HTR-8/SVneo (cell line): ENCODE results near the gene MAP2K5.

Experiments used
- DNase-seq: peaks from one replicate; pipeline ENCODE4 v3.0.0; 2011; ENCODE audit warnings: low spot score, mixed read lengths; ENCODE audit not compliant: insufficient read length
- FAIRE-seq: peaks from 2 replicates; lab custom pipeline; 2011; peaks lifted over from hg19 to GRCh38; lab: Jason Lieb, UNC

The MAP2K5 gene

DNA sequence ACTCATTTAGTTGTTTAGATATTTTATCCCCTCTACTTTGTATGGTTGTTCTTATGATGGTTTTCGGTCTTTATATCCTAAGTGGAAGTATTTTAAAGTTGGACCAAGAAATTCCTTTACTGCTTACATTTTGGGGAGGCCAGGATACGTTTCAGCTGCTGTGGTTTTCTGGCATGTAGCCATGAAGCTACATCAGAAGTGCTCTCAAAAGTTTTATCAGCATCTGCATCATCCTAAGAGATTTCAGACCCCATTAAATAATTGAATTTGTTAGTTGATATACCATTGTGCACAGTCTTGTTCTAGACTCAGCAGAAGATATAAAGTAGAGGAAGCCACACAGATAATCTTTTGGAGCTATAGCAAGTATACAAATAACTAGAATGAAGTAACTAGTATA, 232.7 kb downstream of the MAP2K5 start:
- no peak for DNase-seq
- no peak for FAIRE-seq

DNA sequence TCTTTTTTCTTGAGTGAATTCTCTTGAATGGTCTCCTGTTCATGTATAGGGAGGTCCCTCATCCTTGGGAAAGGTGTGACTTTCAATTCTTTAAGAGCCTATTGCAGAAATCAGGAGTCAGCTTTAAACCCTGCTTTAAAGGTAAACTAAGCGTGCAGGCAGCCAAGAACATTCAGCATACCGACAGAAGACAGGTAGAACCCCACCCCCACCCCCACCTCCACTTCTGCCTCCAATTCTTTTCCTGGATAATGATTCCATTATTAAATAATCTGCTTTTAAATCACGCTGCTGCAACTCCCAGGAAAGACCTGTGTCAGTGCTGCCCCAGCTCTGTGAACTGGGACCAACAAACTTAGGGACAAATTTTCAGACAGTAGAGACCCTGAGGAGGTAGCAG, 233.5 kb downstream of the MAP2K5 start:
- DNase-seq (no peak), FAIRE-seq (no peak)

DNA sequence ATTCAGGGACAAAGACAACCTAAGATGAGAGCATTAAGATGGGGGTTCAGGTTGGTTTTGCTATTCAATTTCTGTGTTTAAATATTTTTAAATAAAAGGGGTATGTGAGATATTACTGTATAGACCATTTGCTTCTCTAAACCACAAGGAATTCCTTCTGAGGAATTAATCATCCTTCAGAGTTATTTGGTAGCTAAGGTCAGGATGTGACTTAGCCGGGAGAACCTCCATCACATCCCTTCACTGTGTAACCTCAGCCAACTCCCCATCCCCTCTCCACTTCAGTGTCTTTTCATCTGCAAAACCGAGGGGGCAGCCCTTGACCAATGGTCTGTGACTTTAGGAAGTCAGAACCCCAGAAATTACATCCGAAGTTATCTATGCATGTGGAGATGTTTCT, 234.1 kb downstream of the MAP2K5 start:
- DNase-seq (peak; percentile 51), FAIRE-seq (peak; percentile 33)

DNA sequence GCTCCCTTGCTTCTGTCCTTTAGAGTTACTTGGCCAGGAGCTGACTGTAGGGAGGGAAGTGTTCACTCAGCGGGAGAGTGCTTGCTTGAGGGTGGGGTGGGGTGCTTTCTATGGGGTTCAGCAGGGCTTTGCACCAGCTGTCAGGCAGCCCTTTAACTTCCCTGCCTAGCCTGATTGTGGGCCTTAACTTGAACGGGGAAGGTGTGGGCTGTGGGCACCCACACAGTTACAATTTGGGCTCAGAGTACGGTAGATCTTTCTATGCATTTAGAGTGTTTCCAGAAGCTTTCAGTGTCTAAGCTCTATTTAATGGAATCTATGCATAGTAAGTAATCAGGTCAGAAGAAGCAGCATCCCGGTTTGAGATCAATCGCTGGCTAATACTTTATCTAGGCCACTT, 234.6 kb downstream of the MAP2K5 start:
- DNase-seq (no peak), FAIRE-seq (no peak)

DNA sequence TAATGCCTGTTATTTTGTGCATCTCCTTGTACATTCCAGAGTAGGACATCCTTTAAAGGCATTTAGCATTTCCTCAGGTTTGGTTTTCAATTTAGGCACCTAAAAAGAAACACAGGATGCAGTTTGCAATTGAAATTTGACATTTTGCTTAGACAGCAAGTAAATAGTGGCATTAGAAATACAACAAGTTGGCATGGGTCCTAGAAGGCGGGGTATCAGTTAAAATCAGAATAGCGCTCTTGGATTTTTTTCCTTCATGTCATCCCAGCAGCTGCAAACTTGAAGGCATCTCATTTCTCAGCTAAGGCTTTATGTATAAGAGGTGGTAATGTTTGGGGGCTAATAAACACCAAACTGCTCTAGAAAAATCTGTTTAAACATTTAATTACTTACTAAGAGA, 235.3 kb downstream of the MAP2K5 start:
- no peak for FAIRE-seq
- DNase-seq = no peak

DNA sequence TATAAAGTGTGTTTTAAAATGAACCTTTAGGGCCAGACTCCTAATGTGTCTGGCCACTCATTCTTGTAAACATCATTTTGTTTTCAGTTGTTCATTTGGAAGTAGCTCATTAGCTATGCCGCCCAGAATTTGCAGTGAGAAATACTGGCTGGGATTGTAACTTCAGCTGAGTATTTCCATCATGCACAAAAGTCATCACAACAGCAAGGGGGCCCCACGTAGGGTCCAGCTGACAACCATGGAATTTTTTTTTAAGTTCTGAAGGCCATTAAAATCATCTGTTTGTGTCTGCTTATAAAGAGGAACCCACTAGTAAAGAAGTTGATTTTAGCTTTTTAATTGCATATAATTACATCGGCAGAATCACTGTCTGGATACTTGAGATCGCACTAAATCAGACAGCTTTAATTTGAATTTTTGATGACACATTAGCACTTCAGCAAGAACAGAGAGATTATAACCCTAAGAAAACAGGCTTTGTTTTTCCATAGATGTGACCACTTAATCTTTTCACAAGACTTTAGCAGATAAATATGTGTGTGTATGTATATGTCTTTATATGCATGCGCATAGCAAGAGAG, 236.6 kb downstream of the MAP2K5 start:
- DNase-seq (no peak), FAIRE-seq (no peak)

DNA sequence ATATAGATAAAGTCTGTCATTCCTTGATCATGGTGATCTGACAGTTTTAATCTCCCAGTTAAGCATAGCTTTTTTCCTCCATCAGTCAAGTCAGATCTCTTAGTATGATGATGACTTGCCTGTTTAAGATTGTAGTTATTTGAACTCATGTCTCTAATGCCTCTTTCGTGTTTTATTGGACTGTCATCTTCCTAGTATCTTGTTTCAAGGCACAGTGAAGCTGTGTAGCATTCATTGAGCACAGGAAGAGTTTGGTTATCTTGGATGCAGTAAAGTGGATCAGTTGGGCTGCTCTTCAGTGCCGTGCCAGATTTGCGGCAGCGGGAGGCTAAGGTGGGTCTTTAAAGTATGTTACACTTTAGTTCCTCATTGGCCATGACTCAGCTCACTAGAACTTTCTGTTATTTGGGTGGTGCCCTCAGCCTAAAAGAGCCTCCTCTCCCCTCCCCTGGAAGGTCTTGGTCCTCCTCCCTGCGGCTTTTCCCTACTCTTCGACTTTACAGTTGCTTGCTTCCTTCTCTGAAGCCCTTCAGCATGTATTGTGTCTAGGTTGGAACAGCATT, 237.1 kb downstream of the MAP2K5 start:
- peak; percentile 31 for FAIRE-seq
- DNase-seq = no peak

DNA sequence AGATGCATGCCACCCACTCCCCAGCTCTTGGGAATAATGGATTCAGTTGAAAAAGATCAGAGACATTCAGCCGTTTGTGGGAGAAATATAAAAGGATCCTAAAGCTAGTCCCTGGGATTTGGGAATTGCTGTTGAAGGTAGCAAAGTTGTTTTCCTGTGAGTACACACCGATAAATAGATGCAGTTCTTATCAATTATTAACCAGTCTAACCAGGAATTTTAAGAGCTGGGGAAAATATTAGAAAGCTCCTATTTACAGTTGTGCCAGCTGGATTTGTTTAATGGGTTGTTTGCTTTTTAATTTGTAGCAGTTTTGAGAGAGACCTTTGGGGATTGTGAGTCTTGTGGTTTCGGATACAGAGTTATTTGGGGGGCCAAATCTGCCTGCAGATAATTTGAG, 238.6 kb downstream of the MAP2K5 start:
- FAIRE-seq (no peak), DNase-seq (no peak)

DNA sequence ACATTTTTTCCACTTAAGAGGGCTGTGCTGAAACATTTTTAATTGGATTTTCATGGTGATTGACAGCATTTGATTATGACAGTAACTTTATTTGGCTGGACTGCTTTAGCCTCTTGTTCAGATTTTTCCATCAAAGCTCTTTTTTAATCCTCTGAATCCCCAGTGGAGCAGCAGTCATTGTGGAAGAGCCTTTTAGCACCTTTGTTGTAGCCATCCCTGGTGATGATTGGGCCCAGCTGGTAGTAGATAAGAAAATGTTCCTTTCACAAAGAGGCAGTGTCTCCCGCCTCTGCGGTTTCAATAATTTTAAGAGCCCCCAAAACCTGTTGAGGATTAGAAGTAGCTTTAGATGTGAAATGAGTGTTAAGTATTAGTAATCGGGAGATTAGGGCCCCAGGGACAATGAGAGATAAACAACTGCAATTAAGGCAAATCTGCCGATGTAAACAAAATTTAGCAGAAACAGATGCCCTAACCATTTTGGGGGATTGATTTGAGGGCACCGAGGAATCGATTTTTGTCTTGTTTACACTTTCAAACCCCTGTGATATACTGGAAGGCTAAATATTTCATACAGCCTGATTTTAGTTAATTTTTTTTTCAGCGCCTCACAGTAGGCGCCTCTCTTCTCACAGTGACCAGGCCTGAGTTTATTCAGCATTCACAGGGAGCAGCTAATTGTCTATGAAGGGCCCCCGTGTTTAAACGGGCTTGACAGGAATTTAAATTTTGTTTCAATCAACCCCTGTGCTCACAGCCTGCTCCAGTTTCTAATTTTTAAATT, 239.6 kb downstream of the MAP2K5 start:
- DNase-seq (no peak), FAIRE-seq (no peak)

DNA sequence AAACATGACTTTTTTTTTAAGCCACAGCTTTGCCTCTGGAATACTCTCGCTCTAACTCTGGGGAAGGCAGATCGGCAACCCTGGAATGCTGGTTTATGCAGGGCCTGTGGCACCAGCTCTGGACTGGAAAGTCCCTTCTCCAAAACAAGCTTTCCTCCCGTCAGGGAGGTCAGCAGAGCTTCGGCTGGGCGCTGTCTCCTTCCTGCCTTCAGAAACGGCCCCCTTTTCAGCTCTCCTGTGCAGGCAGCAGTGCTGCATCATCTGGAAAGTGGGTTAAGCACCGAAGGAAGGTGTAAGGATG, 240.1 kb downstream of the MAP2K5 start:
- DNase-seq = no peak

DNA sequence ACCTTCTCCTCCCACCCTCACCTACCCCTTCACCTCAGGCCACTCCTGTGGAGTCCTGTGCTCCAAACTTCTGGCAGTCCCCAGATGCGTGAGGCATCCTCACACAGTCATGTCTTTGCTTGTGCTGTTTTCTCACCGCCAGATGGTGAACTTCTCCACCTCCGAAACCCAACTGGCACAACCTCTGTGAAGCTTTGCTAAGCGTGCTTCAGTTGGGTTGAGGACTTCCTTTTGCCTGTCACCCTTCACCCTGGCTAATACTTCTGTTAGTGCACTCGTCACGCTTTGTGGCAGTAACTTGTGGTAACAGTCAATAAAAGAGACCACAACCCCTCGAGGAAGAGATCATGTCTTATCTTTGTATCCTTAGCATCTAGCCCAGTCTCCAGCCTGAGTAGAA, 240.8 kb downstream of the MAP2K5 start:
- FAIRE-seq = peak; percentile 20
- DNase-seq = no peak

More for the DNA sequence above, 240.1 kb downstream of the MAP2K5 start:
- FAIRE-seq = no peak

DNA sequence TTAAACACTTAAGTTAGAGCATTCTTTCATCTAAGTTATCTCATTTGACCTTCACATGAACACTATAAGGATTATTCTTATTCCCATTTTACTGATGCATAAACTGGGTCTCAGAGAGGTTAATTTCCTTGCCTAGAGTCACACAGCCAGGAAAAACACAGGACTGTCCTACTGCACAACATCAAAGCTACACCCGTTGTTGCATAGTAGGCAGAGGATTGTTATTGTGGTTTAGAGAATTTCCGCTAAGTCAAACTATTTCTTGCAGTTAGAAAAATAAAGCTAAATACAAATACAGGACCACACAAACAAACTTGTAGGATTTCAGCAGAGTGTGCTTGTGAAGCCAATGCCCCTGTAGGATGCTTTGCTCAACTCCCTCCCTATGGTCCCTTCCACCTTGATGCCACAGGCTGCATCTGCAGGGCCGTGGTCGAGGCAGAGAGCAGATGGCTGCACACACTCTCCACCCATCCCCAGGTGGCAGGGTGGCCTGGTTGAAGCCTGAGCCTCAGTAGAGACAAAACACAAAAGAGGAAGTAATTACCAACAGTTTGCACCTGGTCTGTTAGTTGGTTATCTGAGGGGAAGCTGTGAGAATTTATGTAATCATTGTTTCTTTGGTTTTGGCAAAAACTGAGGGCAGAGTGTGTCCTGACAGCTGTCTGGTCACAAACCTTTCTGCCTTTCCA, 241.7 kb downstream of the MAP2K5 start:
- DNase-seq (no peak), FAIRE-seq (no peak)

DNA sequence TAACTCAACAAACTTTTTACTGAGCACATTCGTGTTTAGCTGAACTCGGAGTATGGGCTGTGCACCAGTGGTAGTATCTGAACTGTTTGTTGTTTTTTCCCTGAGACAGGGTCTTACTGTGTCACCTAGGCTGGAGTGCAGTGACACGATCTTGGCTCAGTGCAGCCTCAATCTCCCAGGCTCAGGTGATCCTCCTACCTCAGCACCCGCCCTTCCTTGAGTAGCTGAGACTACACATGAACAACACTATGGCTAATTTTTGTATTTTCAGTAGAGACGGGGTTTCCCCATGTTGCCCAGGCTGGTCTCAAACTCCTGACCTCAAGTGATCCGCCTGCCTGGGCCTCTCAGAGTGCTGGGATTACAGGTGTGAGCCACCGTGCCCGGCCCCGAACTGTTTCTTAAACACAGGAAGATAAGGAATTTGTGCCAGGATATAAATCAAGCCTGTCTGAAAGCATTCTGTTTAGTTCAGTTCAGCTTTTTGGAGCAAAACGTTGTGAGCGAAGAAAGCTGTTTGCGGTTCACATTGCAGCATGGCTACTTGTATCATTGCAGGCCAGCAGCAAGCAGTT, 242.4 kb downstream of the MAP2K5 start:
- FAIRE-seq (no peak), DNase-seq (no peak)

DNA sequence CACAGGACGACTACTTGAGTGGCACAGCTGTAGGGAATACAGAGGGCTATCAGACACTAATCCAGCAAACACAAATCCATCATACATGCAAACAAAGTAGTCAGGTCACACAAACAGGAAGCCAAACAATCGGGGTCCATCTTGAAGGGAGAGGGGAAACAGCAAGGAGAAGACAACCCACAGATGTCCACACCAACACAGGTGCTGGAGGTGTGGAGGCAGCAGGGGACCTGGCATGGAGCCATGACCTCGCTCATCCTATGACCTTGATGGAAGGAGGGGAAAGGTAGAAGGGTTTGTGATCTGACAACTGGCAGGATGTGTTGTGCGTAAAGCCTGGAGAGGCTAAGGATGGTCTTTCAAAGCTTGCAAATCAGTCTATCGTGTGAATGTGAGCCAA, 242.9 kb downstream of the MAP2K5 start:
- peak; percentile 82 for FAIRE-seq
- no peak for DNase-seq

DNA sequence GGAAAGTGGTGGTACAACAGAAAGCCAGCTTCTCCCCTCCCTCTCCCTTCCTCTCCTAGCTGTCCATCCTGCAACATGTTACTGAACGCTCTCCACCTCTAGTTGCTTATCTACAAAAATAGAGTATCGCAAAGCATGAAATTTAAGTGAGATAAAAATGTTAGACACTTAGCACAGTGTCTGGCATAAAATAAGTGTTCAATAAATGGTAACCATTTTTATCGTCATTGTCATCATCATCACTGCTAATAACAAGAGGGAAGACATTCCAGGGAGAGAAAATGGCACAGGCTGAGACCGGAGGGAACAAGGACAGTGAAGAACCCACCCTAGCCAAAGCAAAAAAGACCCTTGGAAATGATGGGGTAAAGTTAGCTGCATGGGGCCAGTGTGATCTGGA, 244.1 kb downstream of the MAP2K5 start:
- DNase-seq (no peak), FAIRE-seq (no peak)

DNA sequence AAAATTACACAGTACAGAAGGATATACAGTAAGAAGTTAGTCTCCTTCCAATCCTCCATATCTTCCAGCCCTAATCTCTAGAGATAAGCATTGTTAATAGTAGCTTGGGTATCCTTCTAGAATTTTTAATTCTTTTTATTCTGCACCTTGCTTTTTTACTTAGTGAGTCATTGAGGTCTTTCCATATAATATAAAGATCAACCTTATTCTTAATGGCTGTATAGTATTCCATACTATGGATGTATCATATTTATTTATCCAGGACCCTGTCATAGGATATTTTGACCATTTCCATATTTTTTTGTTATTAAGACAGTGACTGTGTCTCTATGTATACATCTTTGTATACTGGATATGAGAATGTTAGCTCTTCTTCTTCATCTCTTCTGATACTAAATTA, 246.5 kb downstream of the MAP2K5 start:
- FAIRE-seq = no peak
- DNase-seq = no peak

DNA sequence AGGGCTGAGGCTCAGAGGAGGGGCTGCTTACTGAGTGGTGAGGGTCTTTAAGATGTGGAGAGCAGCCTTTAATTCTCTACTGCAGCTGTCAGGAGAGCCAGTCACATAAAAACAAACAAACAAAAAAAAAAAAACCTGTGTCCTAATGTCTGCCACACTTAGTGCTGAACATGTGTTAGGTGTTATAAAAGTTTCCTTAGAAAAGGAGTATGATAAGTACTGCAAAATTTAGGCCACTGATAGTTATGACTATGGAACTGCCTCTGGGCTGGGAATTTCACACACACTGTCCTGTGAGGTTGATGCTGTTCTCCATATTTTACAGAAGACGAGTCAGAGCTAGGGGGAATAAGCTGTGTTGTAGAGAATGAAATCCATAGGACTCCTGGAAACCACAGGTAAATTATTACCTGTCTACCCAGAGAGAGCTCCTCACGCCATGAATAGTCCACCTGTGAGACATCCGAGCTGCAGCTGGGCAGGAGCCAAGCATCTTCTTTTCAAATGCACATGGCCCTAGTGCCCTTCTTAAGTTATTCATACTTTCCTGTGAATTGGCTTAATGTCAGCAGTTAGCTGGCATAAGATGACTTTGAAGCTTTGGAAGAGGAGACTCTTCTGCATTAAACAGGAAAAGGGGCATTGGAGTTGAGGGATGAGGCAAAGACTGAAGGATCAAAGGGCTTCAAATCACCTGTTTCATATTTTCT, 248.3 kb downstream of the MAP2K5 start:
- DNase-seq (no peak), FAIRE-seq (no peak)

DNA sequence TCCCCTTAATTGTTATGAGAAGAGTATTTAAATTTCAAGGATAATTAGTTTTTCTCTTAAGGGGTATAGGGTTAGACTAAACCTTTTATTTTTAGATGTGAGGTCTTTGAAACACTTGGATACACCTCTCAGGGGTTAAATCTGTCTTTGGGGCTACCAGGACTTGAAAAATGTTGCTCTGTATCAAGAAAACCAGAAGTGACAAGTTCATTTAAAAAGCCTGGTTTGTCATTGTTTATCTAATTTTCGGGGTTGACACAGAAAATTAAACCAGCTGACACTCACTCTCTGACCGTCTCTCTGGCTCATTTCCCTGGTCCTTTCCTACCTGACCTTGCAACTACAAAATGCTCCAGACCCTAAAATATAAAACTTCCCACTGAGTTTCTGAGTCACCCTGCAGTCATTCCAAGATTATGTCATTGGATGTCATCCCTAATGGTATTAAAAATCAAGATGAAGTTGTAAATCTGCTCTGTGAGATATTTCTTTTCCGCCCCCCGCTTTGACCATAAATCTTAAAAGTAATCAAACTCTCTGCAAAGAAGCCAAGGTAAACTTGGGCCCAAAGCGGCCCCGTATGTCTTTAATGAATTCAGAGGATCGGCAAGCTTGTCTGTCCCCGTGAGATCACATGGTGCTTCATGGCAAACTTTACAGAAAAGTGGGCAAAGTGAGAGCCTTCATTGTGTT, 249.9 kb downstream of the MAP2K5 start:
- DNase-seq (peak; percentile 64), FAIRE-seq (peak; percentile 42)

DNA sequence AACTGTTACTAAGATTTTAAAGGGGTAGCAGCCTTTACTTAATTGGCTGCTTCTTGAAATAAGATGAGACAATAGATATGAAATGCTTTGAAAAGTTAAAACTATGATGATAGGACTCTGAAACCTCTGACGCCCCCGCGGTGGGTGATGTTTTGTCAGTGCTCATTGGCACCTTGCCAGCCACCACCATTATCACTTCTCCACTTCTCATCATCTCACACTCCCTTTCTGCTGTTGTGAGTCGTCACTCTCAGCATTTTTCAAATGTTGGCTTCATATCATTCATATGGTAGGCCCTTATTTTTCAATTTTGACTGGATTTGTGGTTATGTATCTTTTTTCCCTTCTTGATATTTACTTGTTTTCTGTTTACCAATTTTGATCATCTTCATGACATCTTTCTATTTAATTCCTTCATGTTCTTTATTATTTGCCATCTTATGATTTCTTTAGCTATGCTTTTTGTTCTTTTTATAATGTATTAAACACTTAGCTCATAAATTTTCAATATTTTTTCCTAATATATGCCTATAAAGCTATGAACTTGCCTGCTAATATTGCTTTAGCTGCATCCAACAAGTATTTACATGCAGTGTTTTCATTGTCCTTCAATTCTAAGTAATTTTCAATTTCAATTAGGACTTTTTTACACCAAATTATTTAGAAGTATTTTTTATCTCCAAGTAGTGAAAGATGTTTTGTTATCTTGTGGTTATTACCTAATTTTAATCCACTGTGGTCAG, 252.5 kb downstream of the MAP2K5 start:
- FAIRE-seq = no peak

More for the DNA sequence above, 252.5 kb downstream of the MAP2K5 start:
- DNase-seq = no peak
